ENCODE data around the gene CFAP57. TPM values are rescaled to one million over a fixed set of nuclear protein-coding genes. Genes with fewer than 3 reads are reported as not detected.

Gene CFAP57
- total RNA-seq, 1 donor from 2014 or later: not detected

DNA sequence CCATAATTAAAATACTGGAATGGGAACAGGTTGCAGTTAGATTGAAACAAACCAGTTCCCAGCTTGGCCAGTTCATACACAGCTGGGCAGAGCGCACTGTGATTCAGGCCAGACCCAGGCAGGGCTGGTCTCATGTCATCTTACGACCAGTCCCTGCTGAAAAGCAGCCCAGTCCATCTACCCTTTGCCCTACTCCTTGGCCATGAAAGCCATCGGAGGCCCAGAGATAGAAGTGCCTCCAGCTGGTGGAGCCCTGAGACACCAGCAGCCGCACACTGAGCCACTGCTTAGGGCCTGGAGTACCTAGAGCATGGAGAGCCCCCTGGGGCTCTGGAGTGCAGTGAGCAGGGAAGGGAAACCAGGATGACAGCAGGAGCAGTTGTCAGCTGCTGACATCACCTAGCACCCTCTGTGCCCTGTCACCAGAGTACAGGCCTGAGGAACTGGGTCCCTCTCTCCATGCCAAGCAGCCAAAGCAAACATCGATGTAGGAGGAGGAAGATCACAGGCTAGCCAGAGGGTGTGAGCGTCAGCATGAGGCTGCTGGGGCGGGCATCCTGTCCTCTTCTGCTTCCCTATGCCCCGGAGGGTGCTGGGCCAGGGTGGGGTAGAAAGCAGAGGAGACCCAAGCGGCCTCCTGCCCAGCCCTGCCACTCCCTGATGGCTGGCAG, 63.5 kb downstream of the CFAP57 start:
- Histone ChIP-seq H3K27ac (no peak overlapping the region), H3K4me3 (no peak overlapping the region), H3K9me3 (no peaks in the 10 kb centered on the region), H3K36me3 (no peaks in the 10 kb centered on the region), H3K4me1 (peaks cover 6% of the 10 kb centered on the region), H3K27me3 (no peaks in the 10 kb centered on the region)
- no peak for TF ChIP-seq POLR2A (IDR thresholded peaks at IDR 0.05)
- TF ChIP-seq, protein P1, sequence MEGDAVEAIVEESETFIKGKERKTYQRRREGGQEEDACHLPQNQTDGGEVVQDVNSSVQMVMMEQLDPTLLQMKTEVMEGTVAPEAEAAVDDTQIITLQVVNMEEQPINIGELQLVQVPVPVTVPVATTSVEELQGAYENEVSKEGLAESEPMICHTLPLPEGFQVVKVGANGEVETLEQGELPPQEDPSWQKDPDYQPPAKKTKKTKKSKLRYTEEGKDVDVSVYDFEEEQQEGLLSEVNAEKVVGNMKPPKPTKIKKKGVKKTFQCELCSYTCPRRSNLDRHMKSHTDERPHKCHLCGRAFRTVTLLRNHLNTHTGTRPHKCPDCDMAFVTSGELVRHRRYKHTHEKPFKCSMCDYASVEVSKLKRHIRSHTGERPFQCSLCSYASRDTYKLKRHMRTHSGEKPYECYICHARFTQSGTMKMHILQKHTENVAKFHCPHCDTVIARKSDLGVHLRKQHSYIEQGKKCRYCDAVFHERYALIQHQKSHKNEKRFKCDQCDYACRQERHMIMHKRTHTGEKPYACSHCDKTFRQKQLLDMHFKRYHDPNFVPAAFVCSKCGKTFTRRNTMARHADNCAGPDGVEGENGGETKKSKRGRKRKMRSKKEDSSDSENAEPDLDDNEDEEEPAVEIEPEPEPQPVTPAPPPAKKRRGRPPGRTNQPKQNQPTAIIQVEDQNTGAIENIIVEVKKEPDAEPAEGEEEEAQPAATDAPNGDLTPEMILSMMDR (IDR thresholded peaks at IDR 0.05): no peak
- no peak for TF ChIP-seq POLR2AphosphoS5 (IDR thresholded peaks at IDR 0.05; ENCODE audit: insufficient read depth in 1 of 2, low read depth in 1 of 2)
- DNase-seq (ENCODE audit: extremely low spot score in 2 of 2): no peak
- intact Hi-C loops (cut with DNase I): loop anchor here (5.0 kb wide), 1 partner anchor 172 kb away; no protein-coding TSS in a partner anchor

DNA sequence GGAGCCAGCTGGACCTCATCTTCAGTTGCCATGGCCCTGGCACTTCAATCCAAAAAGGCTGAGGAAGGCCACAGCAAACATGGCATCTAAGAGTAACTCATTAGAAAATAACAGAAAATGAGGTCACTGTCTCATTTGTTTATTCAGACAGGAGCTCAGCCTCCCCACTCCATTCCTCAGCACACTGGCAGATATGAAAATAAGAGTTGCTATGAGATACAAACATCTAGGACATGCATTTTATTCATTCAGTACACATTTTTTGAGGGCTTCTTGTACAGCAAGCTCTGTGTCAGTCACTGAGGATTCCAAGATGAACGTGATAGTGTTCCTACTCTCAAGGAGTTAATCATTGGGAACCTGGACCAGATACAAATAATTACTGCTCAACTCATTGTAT, 65.0 kb downstream of the CFAP57 start:
- no peaks in the 10 kb centered on the region for H3K9me3 ChIP-seq
- H3K36me3 ChIP-seq: no peaks in the 10 kb centered on the region
- H3K27me3 ChIP-seq: no peaks in the 10 kb centered on the region
- no peak overlapping the region for H3K4me3 ChIP-seq
- H3K27ac ChIP-seq: no peak overlapping the region
- TF ChIP-seq, protein P1 (IDR thresholded peaks at IDR 0.05): no peak
- TF ChIP-seq POLR2AphosphoS5 (IDR thresholded peaks at IDR 0.05; ENCODE audit: insufficient read depth in 1 of 2, low read depth in 1 of 2): no peak
- no peak for TF ChIP-seq POLR2A (IDR thresholded peaks at IDR 0.05)
- intact Hi-C loops (cut with DNase I): loop anchor here (5.0 kb wide), 1 partner anchor 170 kb away; no protein-coding TSS in a partner anchor
- no peaks in the 10 kb centered on the region for H3K4me1 ChIP-seq
- DNase-seq (ENCODE audit: extremely low spot score in 2 of 2): no peak

DNA sequence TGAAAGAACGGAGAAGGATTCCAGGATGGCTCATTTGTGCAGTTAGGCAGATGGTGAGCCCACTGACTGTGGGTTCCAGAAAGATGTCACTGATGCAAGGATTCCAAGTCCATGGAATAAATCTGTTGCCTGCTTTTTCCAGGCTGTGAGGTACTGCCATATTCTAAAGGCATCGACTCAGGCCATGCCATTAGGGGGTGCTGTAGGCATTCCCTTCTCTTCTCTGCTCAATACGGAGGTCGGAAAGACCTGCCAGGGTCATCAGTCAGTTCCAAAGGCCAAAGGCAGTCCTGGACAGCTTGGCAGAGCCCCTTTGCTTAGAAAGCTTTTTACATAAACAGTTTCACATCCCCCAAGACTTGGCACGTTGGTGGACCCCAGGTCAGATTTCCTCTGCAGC, 66.0 kb downstream of the CFAP57 start:
- Histone ChIP-seq H3K4me1 (no peaks in the 10 kb centered on the region), H3K27ac (no peak overlapping the region), H3K9me3 (no peaks in the 10 kb centered on the region), H3K36me3 (no peaks in the 10 kb centered on the region), H3K27me3 (no peaks in the 10 kb centered on the region), H3K4me3 (no peak overlapping the region)
- intact Hi-C loops (cut with DNase I): loop anchor here (5.0 kb wide), 1 partner anchor 169 kb away; no protein-coding TSS in a partner anchor
- no peak for TF ChIP-seq POLR2AphosphoS5 (IDR thresholded peaks at IDR 0.05; ENCODE audit: insufficient read depth in 1 of 2, low read depth in 1 of 2)
- TF ChIP-seq, protein P1 (IDR thresholded peaks at IDR 0.05): peak; percentile 16 to 39 (median 32)
- no peak for DNase-seq (ENCODE audit: extremely low spot score in 2 of 2)

DNA sequence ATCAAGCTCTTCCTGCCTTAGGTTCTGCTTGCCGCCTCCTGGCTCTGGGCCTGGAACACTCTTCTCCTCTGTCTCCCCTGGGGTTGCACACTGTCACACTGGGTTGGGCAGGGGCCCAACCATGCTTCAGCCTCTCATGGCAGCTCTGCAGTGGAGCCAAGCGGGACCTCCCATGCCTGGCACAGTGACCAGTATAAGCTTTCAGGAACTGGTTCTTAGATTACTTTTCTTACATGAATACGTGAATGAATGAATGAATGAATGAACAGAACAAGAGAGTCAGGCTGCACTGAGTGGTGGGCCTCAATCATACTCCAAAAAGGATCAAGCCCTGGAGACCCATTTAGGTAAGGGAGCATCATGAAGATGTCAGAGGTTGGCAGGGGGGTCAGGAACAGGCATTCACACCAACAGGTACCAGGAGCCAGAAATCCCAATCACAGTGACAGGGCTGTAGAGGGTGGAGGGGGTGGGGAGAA, 66.9 kb downstream of the CFAP57 start:
- Histone ChIP-seq H3K36me3 (no peaks in the 10 kb centered on the region), H3K4me3 (no peak overlapping the region), H3K9me3 (no peaks in the 10 kb centered on the region), H3K27me3 (no peaks in the 10 kb centered on the region), H3K4me1 (no peaks in the 10 kb centered on the region), H3K27ac (no peak overlapping the region)
- DNase-seq (ENCODE audit: extremely low spot score in 2 of 2): peak in 1 of 2 donors; percentile 56
- no peak for TF ChIP-seq POLR2AphosphoS5 (IDR thresholded peaks at IDR 0.05; ENCODE audit: insufficient read depth in 1 of 2, low read depth in 1 of 2)
- no peak for TF ChIP-seq POLR2A (IDR thresholded peaks at IDR 0.05)
- TF ChIP-seq, protein P1 (IDR thresholded peaks at IDR 0.05): no peak
- intact Hi-C loops (cut with DNase I): loop anchor here (5.0 kb wide), 1 partner anchor 168 kb away; no protein-coding TSS in a partner anchor

DNA sequence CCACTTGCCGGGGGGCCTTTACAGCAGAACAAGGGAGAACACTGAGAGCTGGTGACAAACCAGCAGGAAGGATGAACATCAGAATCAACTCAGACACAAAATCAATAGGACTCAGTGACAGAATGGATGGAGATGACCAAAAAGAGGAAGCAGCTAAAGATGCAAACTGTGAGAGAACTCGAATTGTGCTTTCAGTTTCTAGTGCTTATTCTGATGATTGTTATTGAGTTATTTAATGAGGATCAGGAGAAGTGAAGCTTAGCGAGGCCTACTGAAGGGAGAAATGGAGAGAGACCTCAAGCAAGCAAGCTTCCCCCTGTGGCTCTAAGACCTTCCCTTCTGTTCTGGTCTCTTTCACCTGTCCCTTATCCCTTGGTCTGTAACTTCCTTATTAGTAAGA, 67.4 kb downstream of the CFAP57 start:
- TF ChIP-seq, protein P1 (IDR thresholded peaks at IDR 0.05): no peak
- TF ChIP-seq POLR2A (IDR thresholded peaks at IDR 0.05) (no peak), POLR2AphosphoS5 (IDR thresholded peaks at IDR 0.05; ENCODE audit: insufficient read depth in 1 of 2, low read depth in 1 of 2) (no peak)
- H3K27ac ChIP-seq: no peak overlapping the region
- no peak overlapping the region for H3K4me3 ChIP-seq
- no peak for DNase-seq (ENCODE audit: extremely low spot score in 2 of 2)
- H3K36me3 ChIP-seq: no peaks in the 10 kb centered on the region
- H3K27me3 ChIP-seq: no peaks in the 10 kb centered on the region
- no peaks in the 10 kb centered on the region for H3K9me3 ChIP-seq
- no peaks in the 10 kb centered on the region for H3K4me1 ChIP-seq
- intact Hi-C loops (cut with DNase I): loop anchor here (5.0 kb wide), 1 partner anchor 168 kb away; no protein-coding TSS in a partner anchor

All from vagina (tissue), 2 donors.